CD4-positive, alpha-beta T cell treated with Interferon gamma for 1 hour (primary cell): ENCODE measurements around the gene WDR19.
"Not testable (repeated sequence)": the region's sequence is repeated elsewhere in the genome, so short reads cannot be mapped to it uniquely, and the experiment has no call there.

Experiments
- DNase-seq: peaks from one replicate; pipeline ENCODE4 v3.0.0-alpha.2; 2020

Gene WDR19

GRCh38 chr4:39181905-39182638, at the start of gene WDR19:
Gene WDR19 (plus strand): TSS chr4:39182529. CDS start chr4:39182558, 29 bp downstream.
- DNase-seq: peak; percentile 99

- DNase-seq: no peak
These were observed 48.7 kb upstream of the WDR19 start for GRCh38 chr4:39133623-39134022.

DNA sequence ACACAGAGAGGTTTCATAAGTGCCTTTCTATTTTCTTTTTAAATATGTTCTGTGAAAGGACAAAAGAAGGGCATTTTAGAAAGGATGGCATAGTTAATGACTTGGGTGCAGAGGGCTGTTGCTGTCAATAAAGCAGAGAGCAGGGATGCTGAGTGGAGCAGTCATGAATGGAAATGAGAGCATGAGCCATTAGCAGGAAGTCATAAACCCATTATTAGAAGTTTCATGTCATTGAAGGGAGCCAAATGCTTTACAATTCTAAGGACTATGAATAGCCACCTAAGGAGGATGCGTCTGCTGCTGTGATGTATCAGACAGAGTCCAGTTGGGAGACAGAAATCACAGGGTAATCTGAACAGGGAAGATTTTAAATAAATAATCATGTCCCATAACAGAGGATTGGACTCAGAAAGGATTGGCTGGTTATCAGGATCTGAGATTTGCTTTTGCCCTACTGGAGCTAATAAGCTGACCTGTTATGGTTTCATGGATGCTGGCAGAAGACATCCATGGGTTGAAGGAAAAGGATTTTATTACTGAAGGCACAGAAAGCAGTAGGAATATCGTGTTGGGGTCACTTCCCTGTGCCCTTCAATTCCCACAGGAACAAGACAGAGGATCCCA, 47.5 kb upstream of the WDR19 start:
- no peak for DNase-seq

DNA sequence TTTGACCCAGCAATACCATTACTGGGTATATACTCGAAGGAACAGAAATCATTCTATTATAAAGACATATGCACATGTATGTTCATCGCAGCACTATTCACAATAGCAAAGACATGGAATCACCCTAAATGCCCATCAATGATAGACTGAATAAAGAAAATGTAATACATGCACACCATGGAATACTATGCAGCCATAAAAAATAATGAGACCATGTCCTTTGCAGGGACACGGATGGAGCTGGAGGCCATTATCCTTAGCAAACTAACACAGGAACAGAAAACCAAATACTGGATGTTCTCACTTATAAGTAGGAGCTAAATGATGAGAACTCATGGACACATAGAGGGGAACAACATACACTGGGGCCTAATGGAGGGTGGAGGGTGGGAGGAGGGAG, 44.1 kb upstream of the WDR19 start:
- not testable (repeated sequence) for DNase-seq

GRCh38 chr4:39146211-39146610, 36.1 kb upstream of the WDR19 start:
- DNase-seq: no peak

- no peak for DNase-seq
These were observed 28.3 kb upstream of the WDR19 start for GRCh38 chr4:39154009-39154408.

DNA sequence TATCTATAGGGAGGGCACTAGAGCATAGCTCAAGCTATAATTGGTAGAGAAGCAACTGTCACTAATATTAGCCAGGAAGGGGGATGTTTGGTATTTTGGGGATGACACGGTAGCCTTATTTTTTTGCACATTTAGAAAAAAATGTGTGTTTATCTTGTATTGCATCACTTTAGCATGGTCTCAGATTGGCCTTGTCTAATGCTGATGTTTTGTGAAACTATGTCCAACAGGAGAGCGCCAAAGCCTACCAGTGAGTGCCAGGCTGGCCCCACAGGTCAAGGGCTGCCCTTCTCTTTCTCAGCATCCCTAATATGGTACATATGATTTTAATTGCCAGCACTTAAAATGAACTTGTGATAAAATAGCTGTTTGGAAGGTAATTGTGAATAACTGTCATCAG, 24.8 kb upstream of the WDR19 start:
- no peak for DNase-seq

- no peak for DNase-seq
These were observed 16.2 kb upstream of the WDR19 start for GRCh38 chr4:39166177-39166576.

GRCh38 chr4:39166669-39167068, 15.7 kb upstream of the WDR19 start:
- no peak for DNase-seq

- no peak for DNase-seq
These were observed 12.9 kb upstream of the WDR19 start for GRCh38 chr4:39169426-39169825.

DNA sequence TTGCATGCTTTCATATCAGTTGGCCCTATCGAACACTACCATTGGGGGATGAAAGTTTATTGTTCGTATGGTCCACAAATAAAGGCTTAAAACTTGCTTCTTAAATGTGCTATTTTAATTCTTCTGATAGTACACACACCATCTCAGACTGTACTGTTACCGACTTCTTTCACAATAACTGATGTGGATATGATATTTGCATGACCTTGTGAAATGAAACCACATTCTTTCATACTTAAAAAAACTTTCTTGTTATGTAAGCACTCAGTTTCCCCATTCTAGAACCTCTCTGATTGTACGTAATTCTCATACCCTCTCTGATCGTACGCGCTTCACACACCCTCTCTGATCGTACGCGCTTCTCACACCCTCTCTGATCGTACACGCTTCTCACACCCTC, 12.0 kb upstream of the WDR19 start:
- no peak for DNase-seq

GRCh38 chr4:39178706-39179105, 3.6 kb upstream of the WDR19 start:
- DNase-seq: no peak

DNA sequence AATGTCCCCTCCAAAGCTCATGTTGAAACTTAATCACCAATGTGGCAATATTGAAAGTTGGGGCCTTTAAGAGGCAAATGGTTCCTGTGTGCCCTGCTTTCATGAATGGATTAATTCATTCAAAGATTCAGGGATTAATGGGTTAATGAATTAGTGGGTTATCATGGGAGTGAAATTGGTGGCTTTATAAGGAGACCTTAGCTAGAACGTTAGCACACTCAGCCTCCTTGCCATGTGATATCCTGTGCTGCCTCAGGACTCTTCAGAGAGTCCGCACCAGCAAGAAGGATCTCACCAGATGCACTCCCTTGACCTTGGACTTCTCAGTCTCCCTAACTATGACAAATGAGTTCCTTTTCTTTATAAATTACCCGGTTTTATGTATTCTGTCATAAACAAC, 2.6 kb upstream of the WDR19 start:
- DNase-seq: no peak

GRCh38 chr4:39180629-39181028, 1.7 kb upstream of the WDR19 start:
- DNase-seq: not testable (repeated sequence)

- no peak for DNase-seq
These were observed 817 bp upstream of the WDR19 start for GRCh38 chr4:39181520-39181904.

GRCh38 chr4:39201963-39202362, 19.6 kb downstream of the WDR19 start:
- no peak for DNase-seq

- no peak for DNase-seq
These were observed 22.2 kb downstream of the WDR19 start for GRCh38 chr4:39204543-39204942.

GRCh38 chr4:39205000-39205399, 22.7 kb downstream of the WDR19 start:
- DNase-seq: no peak

GRCh38 chr4:39205476-39205875, 23.1 kb downstream of the WDR19 start:
- no peak for DNase-seq

- no peak for DNase-seq
These were observed 45.6 kb downstream of the WDR19 start for GRCh38 chr4:39227906-39228305.

GRCh38 chr4:39228377-39228776, 46.0 kb downstream of the WDR19 start:
- DNase-seq: no peak

DNA sequence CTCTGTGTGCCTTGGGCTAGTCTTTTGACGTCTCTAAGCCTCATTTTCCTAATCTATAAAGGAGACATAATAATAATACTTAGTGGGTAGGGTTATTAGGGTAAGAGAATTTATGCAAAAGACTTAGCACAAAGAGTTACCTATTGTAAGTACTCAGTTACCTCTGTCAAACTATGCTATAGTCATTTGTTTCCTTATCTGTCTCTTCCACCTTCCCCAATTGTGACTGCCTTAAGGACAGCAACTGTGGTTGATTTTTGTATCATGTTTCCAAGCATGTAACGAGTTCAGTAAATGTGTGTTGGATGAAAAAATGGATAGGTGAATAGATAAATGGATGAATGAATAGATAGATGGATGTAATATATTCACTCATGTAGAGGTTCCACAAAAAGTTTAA, 48.1 kb downstream of the WDR19 start:
- DNase-seq: no peak

GRCh38 chr4:39231660-39232059, 49.3 kb downstream of the WDR19 start:
- DNase-seq: no peak

DNA sequence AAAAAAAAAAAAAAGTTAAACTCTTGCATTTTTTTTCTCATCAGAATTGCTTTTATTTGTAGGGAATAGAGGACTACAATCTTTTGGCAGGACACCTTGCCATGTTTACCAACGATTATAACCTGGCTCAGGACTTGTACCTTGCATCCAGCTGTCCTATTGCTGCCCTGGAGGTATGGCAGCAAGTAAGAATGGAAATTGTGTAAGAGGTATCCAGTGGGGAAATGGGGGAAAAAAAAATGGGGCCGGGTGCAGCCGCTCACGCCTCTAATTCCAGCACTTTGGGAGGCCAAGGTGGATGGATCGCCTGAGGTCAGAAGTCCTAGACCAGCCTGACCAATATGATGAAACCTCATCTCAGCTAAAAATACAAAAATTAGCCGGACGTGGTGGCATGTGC, 49.8 kb downstream of the WDR19 start:
- DNase-seq: no peak

DNA sequence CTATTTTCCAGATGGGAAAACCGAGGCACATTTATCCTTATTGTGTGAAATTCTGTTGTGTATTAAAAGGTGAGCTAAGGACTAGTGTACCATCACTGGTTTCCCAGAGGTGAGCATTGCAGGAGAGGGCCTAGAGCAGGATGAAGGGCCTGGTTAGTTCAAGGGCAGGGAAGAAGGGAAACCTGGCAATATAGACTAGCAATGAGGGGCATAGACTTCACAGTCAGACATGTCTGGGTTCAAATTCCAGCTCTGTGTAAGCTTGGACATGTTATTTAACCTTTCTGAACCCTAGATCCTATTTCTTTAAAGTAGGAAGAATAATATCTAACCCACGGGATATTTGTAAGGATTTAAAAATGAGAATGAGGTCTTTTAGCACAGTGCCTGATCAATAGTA, 50.8 kb downstream of the WDR19 start:
- DNase-seq: no peak
